Testis (tissue), 3 donors: ENCODE results near the gene ASL. TPM values are rescaled to one million over a fixed set of nuclear protein-coding genes. Genes with fewer than 3 reads are reported as not detected.
A peak's percentile ranks its signal among the peaks of the same experiment; 100 is the strongest.

ENCODE experiments used
- DNase-seq: peaks from one replicate; pipeline ENCODE4 v3.0.0-alpha.2; 2019
- H3K27ac ChIP-seq, 2 donors: fragments of 200-600 bp; sonication (generic); one replicate each; pipeline ENCODE4 v1.5.1; 2019
- H3K27me3 ChIP-seq: fragments of 200-600 bp; sonication (generic); one replicate; pipeline ENCODE4 v1.5.1; 2019
- H3K36me3 ChIP-seq: fragments of 200-600 bp; sonication (generic); one replicate; pipeline ENCODE4 v1.5.1; 2017; ENCODE audit warnings: low read depth; ENCODE audit errors: missing control alignments
- H3K4me1 ChIP-seq: fragments of 200-600 bp; sonication (generic); one replicate; pipeline ENCODE4 v1.5.1; 2019
- H3K4me3 ChIP-seq, 2 donors: fragments of 200-600 bp; sonication (generic); one replicate each; pipeline ENCODE4 v1.5.1; 2017 to 2019
- H3K9me3 ChIP-seq: fragments of 200-600 bp; sonication (generic); one replicate; pipeline ENCODE4 v1.5.1; 2017
- POLR2A ChIP-seq: fragments of 450-650 bp; IDR thresholded peaks from one replicate; pipeline ENCODE4 v1.6.1; 2017; ENCODE audit warnings: antibody characterized with exemption, mild to moderate bottlenecking, moderate library complexity
- WGBS, 2 donors: methylation state at CpG; one replicate each; pipeline ENCODE4 v1.1.5; 2018; 5-methylcytosine and 5-hydroxymethylcytosine counted together
- intact Hi-C: fragments of 100-400 bp; cut with DNase I; formaldehyde crosslinking; loops from one replicate; pipeline ENCODE4 v1.15.1; 2023; ENCODE audit warnings: low total_unique reads
- polyA plus RNA-seq: library from polyadenylated mRNA; stranded (reverse); fragments of 350-450 nt; fragmentation: Illumina TruSeq; extraction: RNeasy Lipid Tissue Mini Kit (QIAGEN cat#74804); gene quantifications from one replicate; pipeline ENCODE4 v1.2.3, GENCODE V29; 2014; ENCODE audit warnings: low read depth, low replicate concordance; ENCODE audit not compliant: insufficient read depth
- total RNA-seq, 2 donors: library from RNA; depleted of rRNA; stranded (reverse); fragments of >200 nt; gene quantifications; one replicate each; pipeline ENCODE4 v1.2.3, GENCODE V29; 2016
- TF ChIP-seq, protein P1 (sequence below), 3 experiments: fragments of 450-650 bp in 2 of 3; fragments of 200-600 bp in 1 of 3; sonication (generic) in 1 of 3; IDR thresholded peaks; one replicate each; pipeline ENCODE4 v1.5.1; 2016 to 2019; ENCODE audit warnings: antibody characterized with exemption in 3 of 3, mild to moderate bottlenecking in 2 of 3, moderate library complexity in 1 of 3

Gene ASL
- total and polyA plus RNA-seq, 3 donors from 2014 or later: 9.5 to 15.9 (median 12.0) TPM

GRCh38 chr7:66076462-66077329, 1.1 kb downstream of the ASL start:
- no peaks in the 10 kb centered on the region for H3K9me3 ChIP-seq
- intact Hi-C loops: no loop called here

GRCh38 chr7:66078067-66078466, 2.4 kb downstream of the ASL start:
- Histone ChIP-seq H3K4me1 (peaks cover 10% of the 10 kb centered on the region), H3K27me3 (no peaks in the 10 kb centered on the region), H3K36me3 (no peaks in the 10 kb centered on the region), H3K27ac (no peak overlapping the region), H3K9me3 (no peaks in the 10 kb centered on the region), H3K4me3 (no peak overlapping the region)
- WGBS, 2 donors: 93 to 95% methylated on average over 5 of the region's 5 CpGs
- DNase-seq: no peak
- TF ChIP-seq, protein P1, sequence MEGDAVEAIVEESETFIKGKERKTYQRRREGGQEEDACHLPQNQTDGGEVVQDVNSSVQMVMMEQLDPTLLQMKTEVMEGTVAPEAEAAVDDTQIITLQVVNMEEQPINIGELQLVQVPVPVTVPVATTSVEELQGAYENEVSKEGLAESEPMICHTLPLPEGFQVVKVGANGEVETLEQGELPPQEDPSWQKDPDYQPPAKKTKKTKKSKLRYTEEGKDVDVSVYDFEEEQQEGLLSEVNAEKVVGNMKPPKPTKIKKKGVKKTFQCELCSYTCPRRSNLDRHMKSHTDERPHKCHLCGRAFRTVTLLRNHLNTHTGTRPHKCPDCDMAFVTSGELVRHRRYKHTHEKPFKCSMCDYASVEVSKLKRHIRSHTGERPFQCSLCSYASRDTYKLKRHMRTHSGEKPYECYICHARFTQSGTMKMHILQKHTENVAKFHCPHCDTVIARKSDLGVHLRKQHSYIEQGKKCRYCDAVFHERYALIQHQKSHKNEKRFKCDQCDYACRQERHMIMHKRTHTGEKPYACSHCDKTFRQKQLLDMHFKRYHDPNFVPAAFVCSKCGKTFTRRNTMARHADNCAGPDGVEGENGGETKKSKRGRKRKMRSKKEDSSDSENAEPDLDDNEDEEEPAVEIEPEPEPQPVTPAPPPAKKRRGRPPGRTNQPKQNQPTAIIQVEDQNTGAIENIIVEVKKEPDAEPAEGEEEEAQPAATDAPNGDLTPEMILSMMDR (IDR thresholded peaks at IDR 0.05): no peak
- intact Hi-C loops: no loop called here

More at GRCh38 chr7:66076462-66077329, 1.1 kb downstream of the ASL start:
- Histone ChIP-seq H3K27me3 (no peaks in the 10 kb centered on the region), H3K4me3 (peak overlapping the region in 1 of 2 donors; percentile 84), H3K36me3 (no peaks in the 10 kb centered on the region), H3K27ac (no peak overlapping the region), H3K4me1 (peaks cover 10% of the 10 kb centered on the region)
- TF ChIP-seq, protein P1 (IDR thresholded peaks at IDR 0.05): no peak
- no peak for TF ChIP-seq POLR2A
- 69 to 71% methylated on average over 8 to 11 of the region's 11 CpGs for whole genome bisulfite sequencing, 2 donors
- DNase-seq: no peak

DNA sequence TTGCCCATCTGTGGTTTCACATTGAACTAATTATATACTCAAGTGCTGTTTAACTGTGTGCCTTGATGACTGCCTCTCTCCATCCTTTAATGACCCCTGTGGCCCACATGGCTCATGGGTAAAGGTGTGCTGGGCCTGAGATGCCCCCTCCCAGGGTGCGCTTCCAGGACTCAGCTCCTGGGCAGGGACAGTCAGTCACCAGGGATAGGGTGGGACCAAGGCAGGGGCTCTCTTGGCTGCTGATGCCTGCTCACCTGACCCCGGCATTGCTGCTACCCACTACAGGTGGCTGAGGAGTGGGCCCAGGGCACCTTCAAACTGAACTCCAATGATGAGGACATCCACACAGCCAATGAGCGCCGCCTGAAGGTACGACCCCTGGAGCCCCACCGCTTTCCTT, 6.5 kb downstream of the ASL start:
- 92 to 96% methylated on average over 6 of the region's 6 CpGs for WGBS, 2 donors
- H3K9me3 ChIP-seq: no peaks in the 10 kb centered on the region
- DNase-seq: no peak
- no peak overlapping the region for H3K27ac ChIP-seq
- no peaks in the 10 kb centered on the region for H3K4me1 ChIP-seq
- no peak overlapping the region for H3K4me3 ChIP-seq
- H3K36me3 ChIP-seq: no peaks in the 10 kb centered on the region
- intact Hi-C loops: no loop called here
- no peaks in the 10 kb centered on the region for H3K27me3 ChIP-seq
- TF ChIP-seq, protein P1 (IDR thresholded peaks at IDR 0.05): no peak
- no peak for TF ChIP-seq POLR2A

GRCh38 chr7:66082886-66083415, 7.3 kb downstream of the ASL start:
- H3K9me3 ChIP-seq: no peaks in the 10 kb centered on the region

More at GRCh38 chr7:66082886-66083415, 7.3 kb downstream of the ASL start:
- TF ChIP-seq, protein P1 (IDR thresholded peaks at IDR 0.05): no peak
- TF ChIP-seq POLR2A: no peak
- WGBS, 2 donors: 95 to 96% methylated on average over 13 to 16 of the region's 16 CpGs
- H3K36me3 ChIP-seq: no peaks in the 10 kb centered on the region
- DNase-seq: no peak
- no peaks in the 10 kb centered on the region for H3K4me1 ChIP-seq
- intact Hi-C loops: no loop called here
- H3K27me3 ChIP-seq: no peaks in the 10 kb centered on the region
- no peak overlapping the region for H3K4me3 ChIP-seq
- no peak overlapping the region for H3K27ac ChIP-seq
